IPS-NIHi7 (cell line): ENCODE results near the gene TERT.
"Not testable (repeated sequence)": the region's sequence is repeated elsewhere in the genome, so short reads cannot be mapped to it uniquely, and the experiment has no call there.

ENCODE experiments used
- DNase-seq: peaks from one replicate; pipeline ENCODE4 v3.0.0; 2012; ENCODE audit warnings: mixed read lengths; ENCODE audit errors: extremely low spot score

TERT gene

DNA sequence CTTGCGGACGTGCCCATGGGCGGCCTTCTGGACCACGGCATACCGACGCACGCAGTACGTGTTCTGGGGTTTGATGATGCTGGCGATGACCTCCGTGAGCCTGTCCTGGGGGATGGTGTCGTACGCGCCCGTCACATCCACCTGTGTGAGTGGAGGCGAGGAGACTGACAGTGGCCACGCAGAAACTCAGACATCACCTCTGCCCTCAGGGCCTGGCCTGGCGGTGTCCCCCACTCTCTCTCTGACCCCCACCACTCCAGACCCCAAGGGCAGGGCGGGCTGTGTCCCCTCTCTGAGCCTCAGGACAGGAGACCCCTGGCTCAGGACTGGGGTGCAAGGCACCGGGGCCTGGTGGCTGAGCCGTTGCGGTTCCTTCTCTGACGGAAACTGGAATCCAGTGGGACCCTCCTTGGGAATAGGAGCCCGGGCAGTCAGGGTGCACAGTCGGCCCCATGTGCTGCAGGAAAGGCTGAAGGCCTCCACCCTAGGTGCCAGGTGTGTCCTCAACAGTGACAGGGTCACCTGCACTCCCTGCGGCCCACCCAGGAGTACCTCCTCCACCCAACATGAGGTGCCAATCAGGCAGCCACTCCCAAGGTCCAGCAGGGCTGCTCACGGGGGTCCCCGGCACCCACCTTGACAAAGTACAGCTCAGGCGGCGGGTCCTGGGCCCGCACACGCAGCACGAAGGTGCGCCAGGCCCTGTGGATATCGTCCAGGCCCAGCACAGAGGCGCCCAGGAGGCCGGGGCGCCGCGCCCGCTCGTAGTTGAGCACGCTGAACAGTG, 16.0 kb downstream of the TERT start:
- no peak for DNase-seq

DNA sequence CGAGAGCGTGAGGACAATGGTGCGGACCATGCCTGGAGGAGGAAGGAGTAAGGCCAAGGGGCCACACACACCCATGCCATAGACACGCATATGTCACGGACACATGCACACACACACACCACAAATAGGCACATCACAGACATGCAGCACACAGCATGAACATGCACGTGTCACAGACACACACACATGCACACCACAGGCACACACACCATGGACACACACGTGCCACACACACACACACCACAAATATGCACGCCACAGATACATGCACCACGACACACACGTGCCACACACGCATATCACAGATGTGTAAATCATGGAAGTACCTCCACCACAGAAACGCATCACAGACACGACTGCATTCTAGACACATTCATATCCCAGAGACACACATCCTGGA, 16.7 kb downstream of the TERT start:
- no peak for DNase-seq

DNA sequence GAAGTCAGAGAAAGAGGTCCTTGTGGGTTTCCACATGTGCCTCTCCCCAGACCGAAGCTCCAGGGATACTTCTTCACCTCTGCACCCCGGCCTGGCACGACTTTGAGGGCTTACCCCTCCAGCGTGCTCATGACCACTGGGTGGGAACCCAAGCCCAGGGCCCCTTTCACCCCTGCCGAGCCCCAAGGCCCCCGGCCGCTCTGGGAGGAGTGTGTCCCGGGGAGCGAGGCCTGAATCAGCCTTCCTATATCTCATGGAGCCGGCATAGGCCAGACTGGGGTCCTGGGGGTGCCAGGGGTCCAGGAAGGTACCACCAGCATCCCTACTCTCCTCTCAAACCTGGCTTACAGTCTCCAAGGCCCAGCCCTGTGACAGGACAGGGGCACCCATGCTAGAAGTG, 17.1 kb downstream of the TERT start:
- DNase-seq: no peak

DNA sequence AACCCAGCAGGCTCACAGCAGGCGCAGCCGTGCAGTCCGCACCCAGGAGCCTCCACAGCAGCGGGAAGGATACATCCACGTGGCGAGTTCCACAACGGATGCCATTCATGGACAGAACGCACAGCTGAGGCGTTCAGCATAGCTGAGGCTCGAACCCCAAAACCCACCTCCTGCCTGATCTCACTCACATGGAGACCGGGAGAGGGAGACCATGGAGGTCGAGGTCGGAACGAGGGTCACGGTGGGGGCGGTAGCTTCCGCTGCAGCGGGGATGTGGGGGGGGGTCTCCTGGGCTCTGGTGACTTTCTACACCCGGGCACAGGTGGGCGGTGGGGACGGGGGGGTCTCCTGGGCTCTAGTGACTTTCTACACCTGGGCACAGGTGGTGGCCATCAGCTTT, 17.5 kb downstream of the TERT start:
- DNase-seq: no peak

DNA sequence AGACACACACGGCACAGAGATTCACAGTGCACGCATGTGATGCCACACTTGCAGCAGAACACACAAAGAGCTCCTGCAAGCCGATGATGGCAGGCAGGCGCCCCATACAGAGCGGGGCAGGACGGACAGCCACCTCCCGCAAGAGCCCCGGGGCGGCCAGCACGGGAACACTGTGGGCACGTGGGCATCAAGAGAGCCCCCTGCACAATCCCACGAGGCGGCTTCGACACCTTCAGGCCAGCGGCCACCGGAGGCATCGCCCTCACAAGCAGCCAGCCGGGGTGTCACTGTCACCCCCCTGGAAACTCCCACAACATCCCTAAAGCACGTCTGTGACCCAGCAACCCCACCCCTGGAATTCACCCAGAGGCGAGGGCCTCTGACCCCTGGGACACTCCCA, 17.9 kb downstream of the TERT start:
- no peak for DNase-seq

DNA sequence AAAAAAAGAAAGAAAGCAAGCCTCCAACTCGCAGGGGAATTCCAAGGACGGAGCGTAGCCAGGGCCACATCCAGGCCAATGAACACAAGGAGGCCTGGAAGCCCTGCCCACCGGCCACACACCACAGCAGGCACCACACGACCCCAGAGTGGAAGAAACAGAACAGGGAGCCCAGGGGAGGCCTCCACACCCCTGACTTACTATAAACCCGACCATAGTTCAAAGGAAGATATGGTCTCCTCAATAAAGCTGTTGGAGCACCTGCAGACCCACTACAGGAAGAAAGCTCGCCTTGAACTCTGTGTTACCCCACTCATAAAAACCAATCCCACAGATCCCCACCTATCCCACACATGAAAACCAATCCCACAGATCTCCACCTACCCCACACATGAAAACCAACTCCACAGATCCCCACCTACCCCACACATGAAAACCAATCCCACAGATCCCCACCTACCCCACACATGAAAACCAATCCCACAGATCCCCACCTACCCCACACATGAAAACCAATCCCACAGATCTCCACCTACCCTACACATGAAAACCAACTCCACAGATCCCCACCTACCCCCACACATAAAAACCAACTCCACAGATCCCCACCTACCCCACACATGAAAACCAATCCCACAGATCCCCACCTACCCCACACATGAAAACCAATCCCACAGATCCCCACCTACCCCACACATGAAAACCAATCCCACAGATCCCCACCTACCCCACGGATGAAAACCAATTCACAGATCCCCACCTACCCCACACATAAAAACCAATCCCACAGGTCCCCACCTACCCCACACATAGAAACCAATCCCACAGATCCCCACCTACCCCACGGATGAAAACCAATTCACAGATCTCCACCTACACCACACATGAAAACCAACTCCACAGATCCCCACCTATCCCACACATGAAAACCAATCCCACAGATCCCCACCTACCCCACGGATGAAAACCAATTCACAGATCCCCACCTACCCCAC, 19.2 kb downstream of the TERT start:
- DNase-seq: not testable (repeated sequence)

DNA sequence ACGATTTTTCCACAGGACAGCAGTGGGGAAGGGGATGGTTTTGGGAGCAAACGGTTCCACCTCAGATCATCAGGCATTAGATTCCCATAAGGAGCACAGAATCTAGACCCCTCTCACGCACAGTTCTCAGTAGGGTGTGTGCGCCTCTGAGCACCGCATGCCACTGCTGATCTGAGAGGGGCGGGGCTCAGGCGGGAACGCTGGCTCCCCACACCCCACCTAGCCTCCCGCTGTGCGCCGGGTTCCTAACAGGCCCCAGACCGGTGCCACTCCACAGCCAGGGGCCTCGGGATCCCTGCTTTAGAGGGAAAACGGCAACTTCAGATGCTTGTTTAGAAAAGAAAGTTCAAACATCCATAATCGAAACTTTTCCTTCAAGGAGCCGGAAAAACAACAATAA, 20.4 kb downstream of the TERT start:
- DNase-seq: no peak

DNA sequence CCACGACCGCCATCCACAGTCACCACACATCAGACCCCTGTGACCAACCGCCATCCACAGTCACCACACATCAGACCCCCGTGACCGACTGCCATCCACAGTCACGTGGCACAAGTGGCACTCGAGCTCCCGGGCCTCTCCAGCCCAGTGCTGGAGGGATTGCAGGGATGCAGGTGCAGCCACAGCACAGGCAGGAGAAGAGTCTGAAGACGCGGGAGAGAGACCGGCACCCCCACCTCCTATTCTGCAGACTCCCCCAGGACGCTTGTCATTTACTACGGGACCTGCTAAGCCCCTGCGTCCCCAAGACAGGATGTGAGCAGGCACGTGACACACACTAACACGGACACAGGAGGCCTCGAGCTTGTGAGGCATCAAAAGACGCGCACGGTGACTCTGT, 21.1 kb downstream of the TERT start:
- DNase-seq: no peak

DNA sequence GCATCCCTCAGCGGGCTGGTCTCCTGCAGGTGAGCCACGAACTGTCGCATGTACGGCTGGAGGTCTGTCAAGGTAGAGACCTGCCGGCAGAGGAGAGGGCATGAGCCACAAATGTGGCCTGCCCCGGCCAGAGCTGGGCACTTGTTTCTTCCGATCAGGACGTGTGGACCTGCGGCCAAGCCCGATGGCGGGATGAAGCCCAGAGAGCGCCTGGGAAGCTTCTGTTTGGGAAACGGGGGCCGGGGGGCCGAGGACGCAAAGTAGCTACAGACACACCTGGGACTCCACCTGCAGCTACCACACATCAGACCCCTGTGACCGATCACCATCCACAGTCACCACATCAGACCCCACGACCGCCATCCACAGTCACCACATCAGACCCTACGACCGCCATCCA, 22.7 kb downstream of the TERT start:
- no peak for DNase-seq

DNA sequence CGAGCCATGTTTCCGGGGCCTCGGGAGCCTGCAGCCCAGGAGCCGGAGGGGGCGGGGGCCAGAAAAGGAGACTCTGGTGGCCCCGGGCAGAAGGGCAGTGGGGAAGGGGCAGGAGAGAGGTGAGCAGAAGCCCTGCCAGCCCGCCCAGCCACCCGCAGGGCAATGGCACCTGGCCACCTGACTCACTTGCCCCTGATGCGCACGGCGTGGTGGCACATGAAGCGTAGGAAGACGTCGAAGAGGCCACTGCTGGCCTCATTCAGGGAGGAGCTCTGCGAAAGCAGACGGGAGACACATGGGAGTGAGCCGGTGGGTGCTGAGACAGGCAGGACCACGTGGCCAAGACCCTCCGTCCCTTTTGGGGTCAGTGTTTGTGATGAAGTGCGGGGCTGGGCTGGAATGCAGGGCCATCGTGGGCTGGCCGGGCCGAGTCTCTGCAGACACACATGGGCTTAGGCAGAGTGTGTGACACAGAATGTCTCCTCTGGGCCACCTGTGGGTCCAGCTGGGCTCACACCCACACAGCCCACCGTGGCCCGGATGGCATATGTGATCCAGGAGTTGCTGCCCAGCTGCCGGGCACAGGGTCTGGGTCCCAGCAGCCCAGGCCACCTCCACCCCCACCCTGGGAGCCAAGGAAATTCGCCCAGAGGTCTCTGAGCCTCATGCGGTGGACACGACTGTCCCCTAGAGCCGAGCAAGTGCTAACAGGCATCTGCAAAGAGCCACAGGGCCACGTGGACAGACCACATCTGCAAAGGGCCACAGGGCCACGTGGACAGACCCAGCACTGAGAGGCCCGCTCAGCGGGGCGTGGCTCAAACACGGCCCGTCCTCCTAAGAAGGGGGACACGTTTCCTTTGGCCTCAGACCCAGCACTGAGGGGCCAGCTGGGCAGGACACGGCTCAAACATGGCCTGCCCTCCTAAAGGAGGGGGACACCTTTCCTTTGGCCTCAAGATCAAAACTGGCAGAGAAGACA, 23.6 kb downstream of the TERT start:
- DNase-seq: no peak

DNA sequence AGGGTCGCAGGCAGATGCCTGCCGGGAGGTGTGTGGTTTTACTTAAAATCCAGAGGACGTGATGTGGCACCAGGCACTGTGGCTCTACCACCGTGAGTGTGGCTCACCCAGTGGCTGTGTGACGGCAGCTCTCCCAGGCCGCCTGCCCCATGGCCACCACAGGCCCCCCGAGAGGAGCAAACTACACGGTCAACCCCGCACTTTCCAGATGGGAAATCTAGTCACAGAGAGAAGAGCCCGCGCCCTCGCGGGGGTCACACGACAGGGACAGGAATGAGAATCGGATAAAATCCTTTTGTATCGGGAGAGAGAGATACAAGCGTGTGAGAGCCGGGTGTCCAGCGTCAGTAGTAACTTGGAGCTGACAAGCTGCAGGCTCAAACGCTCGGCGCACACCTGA, 24.4 kb downstream of the TERT start:
- DNase-seq: no peak

DNA sequence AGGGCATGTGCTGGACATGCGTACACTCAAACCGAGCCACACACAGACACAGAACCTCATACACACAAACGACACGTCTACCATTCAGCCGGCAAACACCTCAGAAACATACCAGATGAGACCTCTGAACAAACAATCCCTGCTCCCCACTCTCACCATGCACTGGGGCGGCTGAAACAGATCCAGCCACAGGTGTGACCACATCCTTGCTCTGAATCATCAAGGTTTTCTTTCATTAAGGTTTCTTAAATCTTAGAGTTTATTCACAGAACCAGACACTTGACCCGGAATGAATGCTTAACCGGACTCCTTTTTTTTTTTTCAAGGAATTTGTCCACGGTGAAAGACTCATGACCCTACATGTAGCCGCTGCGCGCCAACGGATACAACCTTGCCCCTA, 26.2 kb downstream of the TERT start:
- DNase-seq: no peak

DNA sequence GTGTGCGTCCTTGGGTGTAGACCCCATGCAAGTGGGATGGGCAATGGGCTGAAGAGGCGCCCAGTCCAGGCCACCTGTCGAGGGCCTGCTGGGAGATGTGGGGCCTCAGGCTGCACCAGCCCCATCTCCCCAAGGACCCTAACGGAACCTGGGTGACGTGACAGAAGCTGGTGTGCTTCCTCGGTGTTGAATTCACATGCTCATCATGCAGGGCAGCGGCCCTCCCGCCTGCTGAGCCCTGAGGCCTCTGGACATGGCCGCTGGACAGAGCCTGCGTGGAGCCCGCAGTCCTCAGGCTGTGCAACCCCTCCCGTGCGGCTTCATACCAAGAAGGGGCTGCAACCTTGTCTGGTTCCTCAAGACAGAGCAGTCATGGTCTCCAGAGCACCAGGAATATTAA, 26.8 kb downstream of the TERT start:
- no peak for DNase-seq

DNA sequence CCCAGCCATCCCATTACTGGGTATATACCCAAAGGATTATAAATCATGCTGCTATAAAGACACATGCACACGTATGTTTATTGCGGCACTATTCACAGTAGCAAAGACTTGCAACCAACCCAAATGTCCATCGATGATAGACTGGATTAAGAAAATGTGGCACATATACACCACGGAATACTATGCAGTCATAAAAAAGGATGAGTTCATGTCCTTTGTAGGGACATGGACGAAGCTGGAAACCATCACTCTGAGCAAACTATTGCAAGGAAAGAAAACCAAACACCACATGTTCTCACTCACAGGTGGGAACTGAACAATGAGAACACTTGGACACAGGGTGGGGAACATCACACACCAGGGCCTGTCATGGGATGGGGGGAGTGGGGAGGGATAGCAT, 27.4 kb downstream of the TERT start:
- not testable (repeated sequence) for DNase-seq

DNA sequence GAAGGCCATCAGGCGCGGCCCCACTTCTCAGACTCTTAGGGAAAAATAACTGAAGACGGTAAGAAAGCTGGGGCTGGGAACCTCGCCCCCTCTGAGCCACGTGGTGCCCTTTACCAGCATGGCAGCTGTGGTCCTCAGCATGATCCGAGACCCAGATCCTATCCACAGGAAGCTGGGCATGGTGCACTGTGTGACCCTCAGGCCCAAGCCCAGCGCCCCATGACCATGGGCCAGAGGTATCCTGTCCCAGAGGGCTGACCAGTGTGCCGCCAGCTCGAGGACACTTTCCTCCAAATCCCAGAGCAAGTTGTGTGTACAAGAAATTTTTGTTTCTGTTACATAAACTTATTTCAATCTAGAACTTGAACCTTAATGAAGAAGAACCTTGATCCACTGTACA, 28.1 kb downstream of the TERT start:
- no peak for DNase-seq

DNA sequence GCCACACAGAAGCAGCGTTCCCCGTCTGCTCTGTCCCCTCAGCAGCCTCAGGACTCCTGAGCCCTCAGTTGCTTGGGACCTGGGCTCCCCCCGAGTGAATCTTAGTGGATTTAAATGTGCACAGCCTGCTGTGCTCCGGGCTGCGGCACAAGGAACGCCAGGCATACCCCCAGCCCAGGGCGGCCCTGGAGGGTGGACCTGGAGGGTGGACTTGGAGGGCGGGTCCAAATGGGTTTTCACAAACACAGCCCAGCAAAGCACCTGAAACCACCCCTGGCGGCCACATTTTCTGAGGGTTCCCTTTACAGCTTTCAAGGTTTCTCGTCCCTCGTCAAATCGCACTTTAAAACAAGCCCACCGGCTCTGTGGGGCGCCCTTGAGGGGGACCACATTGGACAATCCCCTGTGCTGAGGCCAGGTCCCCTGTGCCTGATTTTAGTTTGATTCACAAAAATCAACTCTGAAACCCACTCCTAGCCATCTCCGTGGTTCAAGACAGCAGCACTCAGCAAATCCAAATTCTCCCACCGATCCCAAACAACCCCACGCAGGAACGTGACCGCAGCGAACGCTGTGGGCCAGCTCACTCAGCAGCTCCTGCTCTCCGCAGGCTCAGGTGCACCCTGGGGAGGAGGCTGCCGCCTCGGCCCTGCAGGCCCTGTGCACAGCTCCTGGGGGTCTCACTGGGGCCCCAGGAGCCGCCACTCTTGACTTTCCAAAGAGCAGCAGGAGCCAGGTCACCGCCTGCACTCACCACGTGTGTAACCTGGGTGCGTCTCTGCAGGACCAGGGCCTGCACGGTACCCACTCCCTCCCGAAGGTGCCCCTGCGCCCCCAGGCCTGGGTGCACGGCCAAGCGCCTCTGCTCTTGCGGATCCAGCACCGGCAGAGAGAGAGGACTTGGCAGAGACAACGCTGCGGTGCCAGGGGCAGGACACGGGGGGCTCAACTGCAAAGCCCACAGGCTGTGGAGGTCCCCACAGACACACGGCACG, 29.1 kb downstream of the TERT start:
- DNase-seq: no peak

DNA sequence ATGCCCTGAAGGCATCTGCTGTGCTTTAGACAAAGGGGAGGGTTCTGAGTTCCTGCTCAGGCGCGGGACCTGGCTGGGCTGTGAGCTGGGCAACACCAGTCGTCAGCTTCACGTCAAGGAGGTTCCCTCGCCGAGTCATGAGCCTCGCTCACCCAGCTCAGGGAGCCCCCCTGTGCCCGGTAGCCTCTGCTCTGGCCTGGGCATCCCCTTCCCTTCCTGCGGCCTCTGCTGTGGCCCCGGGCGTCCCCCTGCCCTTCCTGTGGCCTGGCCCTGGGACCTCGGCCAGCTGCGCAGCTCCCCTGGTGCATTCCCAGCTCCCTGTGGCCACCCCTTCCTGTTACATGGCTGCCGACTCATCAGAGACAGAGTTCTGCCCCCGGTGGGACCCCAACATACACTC, 29.8 kb downstream of the TERT start:
- no peak for DNase-seq

DNA sequence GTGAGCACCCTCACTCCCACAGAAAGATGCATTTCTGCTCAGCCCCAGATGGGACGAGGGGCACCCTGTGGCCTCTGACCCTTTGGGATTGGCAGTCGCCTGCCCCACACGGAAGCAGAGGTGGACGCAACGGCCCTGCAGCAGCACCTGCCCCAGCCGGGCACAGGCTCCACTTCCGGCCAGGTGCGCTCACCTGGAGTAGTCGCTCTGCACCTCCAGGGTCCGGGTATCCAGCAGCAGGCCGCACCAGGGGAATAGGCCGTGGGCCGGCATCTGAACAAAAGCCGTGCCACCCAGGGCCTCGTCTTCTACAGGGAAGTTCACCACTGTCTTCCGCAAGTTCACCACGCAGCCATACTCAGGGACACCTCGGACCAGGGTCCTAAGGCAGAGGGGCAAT, 30.7 kb downstream of the TERT start:
- DNase-seq: no peak

DNA sequence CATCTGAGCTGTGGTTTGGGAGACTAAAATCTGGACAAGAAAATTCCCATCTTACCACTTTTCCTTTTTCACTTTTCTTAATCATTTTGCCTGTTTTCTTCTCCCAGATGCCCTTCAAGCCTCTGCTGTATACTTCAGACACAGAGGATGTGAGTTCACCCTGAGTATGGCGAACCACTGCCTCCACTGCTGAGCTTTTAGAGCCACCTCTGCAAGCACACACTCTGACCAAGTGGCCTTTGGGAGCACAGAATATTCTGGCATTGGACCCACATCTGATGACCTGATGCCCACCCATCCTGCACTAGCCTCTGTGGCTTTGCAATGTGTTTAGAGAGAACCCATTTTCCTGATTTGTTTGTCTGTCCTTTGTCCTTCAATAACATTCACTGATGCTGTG, 32.5 kb downstream of the TERT start:
- no peak for DNase-seq

DNA sequence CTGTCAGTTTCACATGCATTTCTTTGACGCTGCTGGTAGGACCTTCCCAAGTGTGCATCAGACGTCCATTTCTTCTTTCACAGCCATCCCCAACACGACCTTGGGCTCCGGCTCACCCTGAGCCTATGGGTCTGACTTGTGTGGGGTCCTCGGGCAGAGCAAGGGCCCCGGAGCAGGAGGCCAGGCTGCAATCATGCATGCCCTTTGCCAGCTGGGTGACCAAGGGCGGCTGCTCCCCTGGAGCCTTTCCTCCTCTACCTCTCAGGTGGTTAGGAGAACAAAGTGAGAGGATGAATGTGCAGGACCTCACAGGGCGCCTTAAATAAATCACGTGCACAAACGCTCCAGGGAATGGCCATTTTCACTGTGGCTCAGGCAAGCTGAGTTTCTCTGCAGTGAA, 33.2 kb downstream of the TERT start:
- no peak for DNase-seq
